NCI-H2196 treated with DMSO at 0.1 percent for 48 hours (cell line): ENCODE data around the gene PTPRE.
"Not testable (repeated sequence)": the region's sequence is repeated elsewhere in the genome, so short reads cannot be mapped to it uniquely, and the experiment has no call there.

ENCODE experiments used
- DNase-seq: peaks from one replicate; lab custom pipeline; 2025; ENCODE audit not compliant: unreplicated experiment; lab: John Stamatoyannopoulos, UW

PTPRE gene

GRCh38 chr10:127977357-127978009 lies 70.6 kb downstream of the PTPRE start:
- DNase-seq: no peak

DNA sequence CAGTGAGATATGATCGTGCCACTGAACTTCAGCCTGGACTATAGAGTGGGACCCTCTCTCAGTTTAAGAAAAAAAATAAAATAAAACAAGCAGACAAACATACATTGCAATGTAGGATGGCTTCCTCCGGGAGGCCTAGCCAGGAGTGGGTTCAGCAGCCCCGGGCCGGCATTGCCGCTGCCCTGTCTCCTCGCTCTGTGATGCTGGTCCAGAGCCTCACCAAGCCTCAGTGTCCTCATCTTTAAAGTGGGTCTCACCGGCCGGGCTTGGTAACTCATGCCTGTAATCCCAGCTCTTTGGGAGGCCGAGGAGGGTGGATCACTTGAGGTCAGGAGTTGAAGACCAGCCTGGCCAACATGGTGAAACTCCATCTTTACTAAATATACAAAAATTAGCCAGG lies 71.6 kb downstream of the PTPRE start:
- DNase-seq: no peak

- DNase-seq: no peak
Observed at GRCh38 chr10:127979045-127979444, 72.1 kb downstream of the PTPRE start.

GRCh38 chr10:127979566-127979965 lies 72.7 kb downstream of the PTPRE start:
- DNase-seq: no peak

DNA sequence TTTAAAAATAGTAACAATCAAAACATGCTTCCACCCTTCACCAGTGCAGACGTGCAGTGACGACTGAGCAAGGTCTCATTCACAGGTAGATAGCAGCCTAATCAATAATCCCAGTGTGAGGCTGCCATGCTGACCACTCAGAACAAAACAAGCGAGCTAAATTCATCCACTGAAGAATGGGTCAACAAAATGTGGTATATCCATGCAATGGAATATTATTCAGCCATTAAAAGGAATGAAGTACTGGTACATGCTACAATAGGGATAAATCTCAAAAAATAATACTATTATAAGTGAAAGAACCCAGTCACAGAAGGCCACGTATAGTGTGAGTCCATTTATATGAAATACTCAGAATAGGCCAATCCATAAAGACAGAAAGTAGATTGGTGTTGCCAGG lies 74.0 kb downstream of the PTPRE start:
- no peak for DNase-seq

- DNase-seq: no peak
Observed at GRCh38 chr10:127982601-127983000, 75.7 kb downstream of the PTPRE start.

DNA sequence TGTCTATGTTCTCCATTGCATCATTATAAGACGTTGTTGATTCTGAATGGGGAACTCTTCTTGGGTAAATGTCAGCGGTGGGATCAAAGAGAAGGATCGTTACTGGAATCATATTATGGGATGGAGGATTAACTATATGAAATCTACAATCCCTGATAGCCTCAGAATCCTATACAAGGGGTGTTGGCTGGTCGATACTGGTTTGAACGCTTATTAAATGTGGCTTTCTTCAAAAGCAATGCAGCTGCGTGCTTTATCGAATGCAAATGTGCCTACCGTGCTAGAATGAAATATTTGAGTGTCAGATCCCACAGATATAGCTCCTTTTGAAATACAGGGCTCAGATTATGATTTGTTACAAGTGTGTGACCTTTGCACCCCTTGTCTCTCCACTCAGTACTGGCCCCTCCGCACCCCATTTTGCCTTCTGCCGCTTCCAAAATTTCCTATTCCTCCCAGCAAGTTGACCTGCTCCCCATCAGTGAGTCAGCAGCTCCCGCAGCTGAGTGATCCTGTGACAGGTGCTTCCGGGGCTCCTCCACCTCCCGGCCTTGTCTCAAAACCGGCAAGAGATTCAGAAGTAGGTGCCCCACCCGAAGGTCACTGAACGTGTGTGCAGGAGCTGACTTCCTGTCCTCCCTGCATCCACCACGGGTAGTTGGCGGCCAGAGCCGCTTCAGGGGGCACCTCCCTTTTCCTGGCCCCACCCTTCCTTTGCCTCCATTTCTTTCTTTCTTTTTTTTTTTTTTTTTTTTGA lies 76.6 kb downstream of the PTPRE start:
- DNase-seq: no peak

DNA sequence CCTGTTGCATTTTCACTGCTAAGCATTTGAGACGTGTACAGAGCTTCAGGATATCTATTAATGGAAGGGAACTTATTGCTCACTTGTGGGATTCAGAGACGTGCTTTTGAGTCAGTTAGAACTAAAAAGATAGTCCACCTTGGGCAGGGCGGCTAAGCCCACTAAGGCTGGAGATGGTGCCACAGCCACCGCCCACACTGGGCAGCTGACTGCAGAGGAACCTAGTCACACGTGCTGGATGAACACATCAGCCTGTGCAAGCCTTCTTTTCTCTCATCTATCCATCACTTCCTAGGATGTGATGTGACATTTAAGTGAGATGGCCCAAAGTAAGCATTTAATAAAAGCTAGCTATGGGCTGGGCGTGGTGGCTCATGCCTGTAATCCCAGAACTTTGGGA lies 78.0 kb downstream of the PTPRE start:
- no peak for DNase-seq

- DNase-seq: no peak
Observed at GRCh38 chr10:127986531-127987466, 79.9 kb downstream of the PTPRE start.

DNA sequence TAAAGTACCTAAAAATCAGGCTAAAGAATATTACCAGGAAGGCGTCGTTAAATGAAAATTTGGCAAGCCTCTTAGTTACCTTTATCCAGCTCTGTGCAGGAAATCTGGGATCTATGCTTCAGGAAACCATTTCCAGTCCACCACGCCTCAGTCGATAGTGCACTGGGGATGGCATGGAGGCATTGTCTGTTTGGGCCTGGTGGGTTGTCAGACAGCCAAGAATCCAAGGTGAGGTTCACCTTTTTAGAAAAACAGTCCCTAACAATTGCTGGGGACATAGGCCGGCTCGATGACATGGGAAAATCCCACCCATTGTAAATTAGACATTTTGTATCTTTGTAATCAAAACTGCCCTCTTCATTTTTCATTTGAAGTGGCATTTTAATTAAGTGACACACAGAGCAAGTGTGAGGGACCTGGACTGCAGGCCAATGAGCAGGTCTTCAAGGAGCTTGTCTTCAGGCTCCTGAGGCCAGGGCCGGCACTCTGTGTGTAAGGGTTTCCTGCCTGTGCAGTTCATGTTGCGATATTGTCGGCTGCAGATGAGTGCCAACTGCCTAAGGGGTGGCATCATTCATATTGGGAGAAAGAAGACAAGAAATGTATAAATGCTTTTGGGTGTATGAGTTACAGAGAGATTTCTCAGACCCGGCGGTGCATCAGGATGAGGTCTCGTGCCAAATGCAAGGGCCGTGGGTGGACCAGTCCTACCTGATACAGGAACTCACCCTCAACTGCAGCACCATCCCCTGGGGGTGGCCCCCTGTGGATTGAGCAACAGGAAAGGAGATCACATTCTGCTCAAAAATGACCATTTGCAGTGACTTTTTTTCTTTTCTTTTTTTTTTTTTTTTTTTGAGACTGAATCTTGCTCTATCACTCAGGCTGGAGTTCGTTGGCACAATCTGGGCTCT lies 80.8 kb downstream of the PTPRE start:
- DNase-seq: no peak

DNA sequence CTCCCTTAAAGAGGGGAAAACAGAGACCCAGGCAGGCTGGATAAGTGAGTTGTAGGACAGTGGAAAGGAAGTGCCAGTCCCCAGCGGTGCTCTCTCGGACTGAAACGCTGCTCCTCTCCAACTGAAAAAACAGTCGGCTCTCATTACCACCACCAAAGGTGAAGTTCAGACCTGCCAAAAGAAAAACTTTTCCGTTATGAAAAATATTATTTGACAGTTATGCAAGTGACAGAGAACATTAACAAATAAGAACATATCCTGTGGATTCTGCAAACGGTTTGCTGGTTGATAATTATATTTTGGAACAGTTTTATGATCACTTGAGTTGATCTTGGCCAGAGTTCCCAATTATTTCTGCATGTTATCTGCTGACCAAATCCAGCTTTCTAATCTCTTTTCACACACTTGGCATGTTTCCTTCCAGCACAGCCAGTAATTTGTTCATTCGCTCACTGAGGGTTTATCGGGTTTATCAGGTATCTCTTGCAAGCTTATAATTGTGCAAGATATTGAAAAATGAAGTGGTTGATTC lies 82.6 kb downstream of the PTPRE start:
- DNase-seq: no peak

GRCh38 chr10:127990132-127990788 lies 83.4 kb downstream of the PTPRE start:
- DNase-seq: not testable (repeated sequence)

DNA sequence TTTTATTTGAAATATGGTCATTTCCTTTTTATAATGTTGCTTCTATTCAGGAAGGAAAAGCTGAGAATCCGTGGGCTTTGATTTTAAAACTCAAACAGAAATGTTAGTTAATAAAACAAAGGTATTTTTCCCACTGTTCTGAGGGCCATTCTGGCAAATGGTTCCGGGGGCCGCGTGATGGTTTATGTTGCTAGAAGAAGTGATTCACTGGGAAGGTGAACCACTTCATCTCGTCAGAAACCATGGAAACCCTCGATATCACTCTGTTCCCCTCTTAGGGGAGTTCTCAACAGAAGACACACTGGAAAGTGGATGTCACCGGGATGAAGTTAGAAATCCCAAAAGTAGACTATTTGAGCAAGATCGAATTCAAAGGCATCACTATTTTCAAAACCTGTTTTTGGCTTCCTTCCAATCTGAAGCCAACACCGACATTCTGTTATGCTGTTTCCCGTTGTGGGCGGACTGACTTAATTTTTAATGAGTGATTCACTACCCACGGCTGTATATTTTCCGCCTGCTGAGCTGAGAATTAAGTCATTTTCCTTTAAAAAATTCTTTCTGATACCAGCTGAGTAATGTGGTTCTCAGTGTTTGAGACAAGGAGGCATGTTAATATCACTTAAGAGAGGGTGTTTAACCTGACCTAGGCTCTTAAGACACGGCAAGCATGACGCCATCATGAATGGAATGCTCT lies 84.1 kb downstream of the PTPRE start:
- DNase-seq: no peak

GRCh38 chr10:127991543-127992255 lies 84.8 kb downstream of the PTPRE start:
- no peak for DNase-seq

- no peak for DNase-seq
Observed at GRCh38 chr10:127992376-127992775, 85.5 kb downstream of the PTPRE start.

GRCh38 chr10:127993056-127993690 lies 86.3 kb downstream of the PTPRE start:
- no peak for DNase-seq

GRCh38 chr10:127995939-127996338 lies 89.0 kb downstream of the PTPRE start:
- DNase-seq: no peak

DNA sequence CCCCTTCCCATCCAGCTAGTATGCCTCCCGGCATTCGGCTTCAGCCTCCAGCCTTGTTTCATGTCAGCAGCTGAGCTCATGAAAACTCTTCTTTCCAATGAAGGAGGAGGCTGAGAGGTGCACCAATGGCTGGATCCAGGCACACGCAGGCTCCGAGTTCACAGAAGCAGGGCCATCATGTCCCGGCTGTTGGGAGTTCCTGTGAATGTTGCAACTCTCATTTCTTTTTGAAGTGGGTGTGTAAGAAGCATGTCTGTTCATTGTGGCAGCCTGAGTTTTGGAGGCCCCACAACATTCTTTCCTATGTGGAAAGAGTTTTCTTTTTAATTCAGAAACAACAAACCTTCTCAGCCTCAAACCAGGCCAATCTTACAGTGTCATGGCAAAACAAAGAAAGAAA lies 89.7 kb downstream of the PTPRE start:
- DNase-seq: no peak
